Measurements from ENCODE around the gene ADGRG2. TPM values are rescaled to one million over a fixed set of nuclear protein-coding genes. Genes with fewer than 3 reads are reported as not detected.

ADGRG2 gene
- total and polyA plus RNA-seq, 2 of the 13 experiments (the other 11 are each of a cell fraction or from before 2014, with no cell fraction given): not detected

DNA sequence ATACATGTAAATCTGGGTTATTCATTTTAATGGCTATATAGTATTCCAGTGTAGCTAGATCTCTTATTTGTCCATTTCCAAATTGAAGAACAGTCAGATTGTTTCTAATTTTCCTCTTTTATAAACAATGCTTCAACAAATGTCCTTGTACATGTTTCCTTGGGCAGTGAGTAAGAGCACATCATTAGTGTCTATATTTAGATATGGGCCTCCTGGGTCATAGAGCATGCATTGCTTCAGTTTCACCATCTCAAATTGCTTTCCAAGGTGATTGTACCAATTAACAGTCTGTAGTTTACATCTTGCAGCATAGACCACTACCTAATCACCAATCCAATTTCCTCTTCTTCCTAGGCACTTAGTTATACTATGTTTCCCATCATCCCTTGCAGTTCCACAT lies 151.8 kb downstream of the ADGRG2 start:
- no peaks in the 10 kb centered on the region for H3K9me3 ChIP-seq (ENCODE audit: low read length)
- H3K27ac ChIP-seq (ENCODE audit: extremely low read length, insufficient read depth, low read length): no peak overlapping the region
- no peak overlapping the region for H3K4me2 ChIP-seq (ENCODE audit: low read depth, low read length)
- peaks cover 48% of the 10 kb centered on the region for H3K79me2 ChIP-seq (ENCODE audit: insufficient read depth, low read length)
- POLR2A ChIA-PET: no interaction called here
- no peak overlapping the region for H2AFZ ChIP-seq (ENCODE audit: low read length)
- 0 out of 5 replicates have a peak, but pooled peaks cover 0 to 2% of the 10 kb centered on the region in 2 experiments for H3K36me3 ChIP-seq (replicated peaks in 1 of 2; ENCODE audit: control insufficient read depth in 1 of 2, insufficient read depth in 2 of 2, low read length in 2 of 2)
- intact Hi-C loops (cut with micrococcal nuclease; ENCODE audit: unreplicated experiment) (no loop called here), in situ Hi-C loops (cut with HindIII; ENCODE audit: extremely low pct_ligation_motif_present, low pct_unique_long_range_greater_than_20kb) (no loop called here)
- FAIRE-seq (no peak), ATAC-seq (no peak), DNase-seq (ENCODE audit: low spot score) (no peak)
- BruUV-seq (replicated peaks): no TSS peak
- H3K9ac ChIP-seq (ENCODE audit: insufficient read depth, low read depth, low read length): no peak overlapping the region
- peaks cover 14% of the 10 kb centered on the region; the same call in 1 of the 2 replicates for H4K20me1 ChIP-seq (ENCODE audit: insufficient read depth, low read length)
- no peak overlapping the region for H3K4me3 ChIP-seq (replicated peaks in 1 of 3; ENCODE audit: insufficient read depth in 1 of 3, low read depth in 2 of 3, low read length in 3 of 3)
- H3K27me3 ChIP-seq (ENCODE audit: control insufficient read depth in 1 of 2, insufficient read depth in 2 of 2, low read length in 2 of 2): no peaks in the 10 kb centered on the region
- peaks cover 20% of the 10 kb centered on the region for H3K4me1 ChIP-seq (ENCODE audit: insufficient read depth, low read length)
- CTCF ChIA-PET (ENCODE audit: low intra/inter-chr PET ratio, low total read pairs): no interaction called here
- no peak for TF ChIP-seq TEAD3 (CRISPR knock-in tag; optimal IDR thresholded peaks at IDR 0.05; ENCODE audit: borderline replicate concordance)
- no peak for TF ChIP-seq HOXD1 (CRISPR knock-in tag; IDR thresholded peaks at IDR 0.05)
- no peak for TF ChIP-seq KDM5A (IDR thresholded peaks at IDR 0.05; ENCODE audit: borderline replicate concordance, low read length)
- TF ChIP-seq, protein P1, sequence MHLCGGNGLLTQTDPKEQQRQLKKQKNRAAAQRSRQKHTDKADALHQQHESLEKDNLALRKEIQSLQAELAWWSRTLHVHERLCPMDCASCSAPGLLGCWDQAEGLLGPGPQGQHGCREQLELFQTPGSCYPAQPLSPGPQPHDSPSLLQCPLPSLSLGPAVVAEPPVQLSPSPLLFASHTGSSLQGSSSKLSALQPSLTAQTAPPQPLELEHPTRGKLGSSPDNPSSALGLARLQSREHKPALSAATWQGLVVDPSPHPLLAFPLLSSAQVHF (CRISPR knock-in tag; IDR thresholded peaks at IDR 0.05): no peak
- no peak for TF ChIP-seq ZNF296 (CRISPR knock-in tag; conservative IDR thresholded peaks at IDR 0.05)
- TF ChIP-seq ZNF367 (CRISPR knock-in tag; IDR thresholded peaks at IDR 0.05; ENCODE audit: borderline replicate concordance): no peak
- TF ChIP-seq, protein P2, sequence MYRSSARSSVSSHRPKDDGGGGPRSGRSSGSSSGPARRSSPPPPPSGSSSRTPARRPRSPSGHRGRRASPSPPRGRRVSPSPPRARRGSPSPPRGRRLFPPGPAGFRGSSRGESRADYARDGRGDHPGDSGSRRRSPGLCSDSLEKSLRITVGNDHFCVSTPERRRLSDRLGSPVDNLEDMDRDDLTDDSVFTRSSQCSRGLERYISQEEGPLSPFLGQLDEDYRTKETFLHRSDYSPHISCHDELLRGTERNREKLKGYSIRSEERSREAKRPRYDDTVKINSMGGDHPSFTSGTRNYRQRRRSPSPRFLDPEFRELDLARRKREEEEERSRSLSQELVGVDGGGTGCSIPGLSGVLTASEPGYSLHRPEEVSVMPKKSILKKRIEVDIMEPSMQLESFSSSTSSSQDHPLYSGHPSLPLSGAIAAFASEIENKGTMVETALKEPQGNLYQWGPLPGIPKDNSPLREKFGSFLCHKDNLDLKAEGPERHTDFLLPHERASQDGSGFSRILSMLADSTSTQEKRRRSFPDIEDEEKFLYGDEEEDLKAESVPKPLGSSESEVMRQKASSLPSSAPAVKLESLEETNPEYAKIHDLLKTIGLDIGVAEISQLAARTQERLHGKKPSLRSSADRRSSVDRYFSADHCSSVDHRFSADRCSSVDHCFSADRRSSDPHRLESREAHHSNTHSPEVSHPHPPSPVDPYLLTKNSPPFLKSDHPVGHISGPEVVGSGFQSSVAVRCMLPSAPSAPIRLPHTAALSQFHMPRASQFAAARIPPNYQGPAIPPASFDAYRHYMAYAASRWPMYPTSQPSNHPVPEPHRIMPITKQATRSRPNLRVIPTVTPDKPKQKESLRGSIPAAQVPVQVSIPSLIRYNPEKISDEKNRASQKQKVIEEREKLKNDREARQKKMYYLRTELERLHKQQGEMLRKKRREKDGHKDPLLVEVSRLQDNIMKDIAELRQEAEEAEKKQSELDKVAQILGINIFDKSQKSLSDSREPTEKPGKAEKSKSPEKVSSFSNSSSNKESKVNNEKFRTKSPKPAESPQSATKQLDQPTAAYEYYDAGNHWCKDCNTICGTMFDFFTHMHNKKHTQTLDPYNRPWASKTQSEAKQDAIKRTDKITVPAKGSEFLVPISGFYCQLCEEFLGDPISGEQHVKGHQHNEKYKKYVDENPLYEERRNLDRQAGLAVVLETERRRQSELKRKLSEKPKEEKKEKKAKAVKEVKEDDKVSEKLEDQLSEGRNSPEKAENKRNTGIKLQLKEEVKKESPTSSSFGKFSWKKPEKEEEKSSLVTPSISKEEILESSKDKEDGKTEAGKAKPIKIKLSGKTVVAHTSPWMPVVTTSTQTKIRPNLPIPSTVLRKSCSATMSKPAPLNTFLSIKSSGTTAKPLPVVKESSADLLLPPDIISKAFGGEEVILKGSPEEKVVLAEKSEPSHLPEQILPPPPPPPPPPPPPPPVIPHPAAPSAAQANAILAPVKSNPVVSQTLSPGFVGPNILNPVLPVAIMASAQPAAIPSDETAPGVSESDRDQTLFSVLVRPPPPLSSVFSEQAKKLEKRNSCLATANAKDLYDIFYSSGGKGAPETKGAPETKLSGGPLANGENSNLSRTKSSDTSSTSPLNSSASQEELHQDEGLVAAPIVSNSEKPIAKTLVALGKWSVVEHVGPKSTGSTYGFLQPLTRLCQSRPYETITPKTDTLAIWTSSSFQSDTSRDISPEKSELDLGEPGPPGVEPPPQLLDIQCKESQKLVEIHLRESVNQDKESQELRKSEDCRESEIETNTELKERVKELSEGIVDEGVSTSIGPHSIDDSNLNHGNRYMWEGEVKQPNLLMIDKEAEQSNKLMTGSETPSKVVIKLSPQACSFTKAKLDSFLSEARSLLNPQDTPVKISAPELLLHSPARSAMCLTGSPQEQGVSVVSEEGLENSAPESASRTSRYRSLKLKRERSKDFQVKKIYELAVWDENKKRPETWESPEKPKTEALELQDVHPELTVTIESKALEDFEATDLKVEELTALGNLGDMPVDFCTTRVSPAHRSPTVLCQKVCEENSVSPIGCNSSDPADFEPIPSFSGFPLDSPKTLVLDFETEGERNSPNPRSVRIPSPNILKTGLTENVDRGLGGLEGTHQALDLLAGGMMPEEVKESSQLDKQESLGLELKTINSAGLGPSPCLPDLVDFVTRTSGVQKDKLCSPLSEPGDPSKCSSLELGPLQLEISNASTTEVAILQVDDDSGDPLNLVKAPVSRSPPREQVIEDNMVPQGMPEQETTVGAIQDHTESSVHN (CRISPR knock-in tag; IDR thresholded peaks at IDR 0.05): no peak
- no peak for TF ChIP-seq FOSL1 (CRISPR knock-in tag; IDR thresholded peaks at IDR 0.05; ENCODE audit: borderline replicate concordance)
- TF ChIP-seq, protein P3, sequence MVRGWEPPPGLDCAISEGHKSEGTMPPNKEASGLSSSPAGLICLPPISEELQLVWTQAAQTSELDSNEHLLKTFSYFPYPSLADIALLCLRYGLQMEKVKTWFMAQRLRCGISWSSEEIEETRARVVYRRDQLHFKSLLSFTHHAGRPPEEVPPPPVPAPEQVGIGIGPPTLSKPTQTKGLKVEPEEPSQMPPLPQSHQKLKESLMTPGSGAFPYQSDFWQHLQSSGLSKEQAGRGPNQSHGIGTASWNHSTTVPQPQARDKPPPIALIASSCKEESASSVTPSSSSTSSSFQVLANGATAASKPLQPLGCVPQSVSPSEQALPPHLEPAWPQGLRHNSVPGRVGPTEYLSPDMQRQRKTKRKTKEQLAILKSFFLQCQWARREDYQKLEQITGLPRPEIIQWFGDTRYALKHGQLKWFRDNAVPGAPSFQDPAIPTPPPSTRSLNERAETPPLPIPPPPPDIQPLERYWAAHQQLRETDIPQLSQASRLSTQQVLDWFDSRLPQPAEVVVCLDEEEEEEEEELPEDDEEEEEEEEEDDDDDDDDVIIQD (CRISPR knock-in tag; IDR thresholded peaks at IDR 0.05; ENCODE audit: low read depth): no peak
- TF ChIP-seq ZNF326 (CRISPR knock-in tag; IDR thresholded peaks at IDR 0.05; ENCODE audit: borderline replicate concordance): no peak
- TF ChIP-seq GLI4 (CRISPR knock-in tag; IDR thresholded peaks at IDR 0.05; ENCODE audit: borderline replicate concordance): no peak
- TF ChIP-seq NFE2 (CRISPR knock-in tag; IDR thresholded peaks at IDR 0.05): no peak
- TF ChIP-seq, protein P4, sequence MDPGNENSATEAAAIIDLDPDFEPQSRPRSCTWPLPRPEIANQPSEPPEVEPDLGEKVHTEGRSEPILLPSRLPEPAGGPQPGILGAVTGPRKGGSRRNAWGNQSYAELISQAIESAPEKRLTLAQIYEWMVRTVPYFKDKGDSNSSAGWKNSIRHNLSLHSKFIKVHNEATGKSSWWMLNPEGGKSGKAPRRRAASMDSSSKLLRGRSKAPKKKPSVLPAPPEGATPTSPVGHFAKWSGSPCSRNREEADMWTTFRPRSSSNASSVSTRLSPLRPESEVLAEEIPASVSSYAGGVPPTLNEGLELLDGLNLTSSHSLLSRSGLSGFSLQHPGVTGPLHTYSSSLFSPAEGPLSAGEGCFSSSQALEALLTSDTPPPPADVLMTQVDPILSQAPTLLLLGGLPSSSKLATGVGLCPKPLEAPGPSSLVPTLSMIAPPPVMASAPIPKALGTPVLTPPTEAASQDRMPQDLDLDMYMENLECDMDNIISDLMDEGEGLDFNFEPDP (CRISPR knock-in tag; conservative IDR thresholded peaks at IDR 0.05): no peak
- no peak for TF ChIP-seq ZNF709 (CRISPR knock-in tag; IDR thresholded peaks at IDR 0.05)

Data from HepG2 (cell line).